Limb (tissue), 2 donors: ENCODE measurements around the gene DEFB123.
A peak's percentile ranks its signal among the peaks of the same experiment; 100 is the strongest.

Experiments
- DNase-seq, 2 donors: peaks; one replicate each; pipeline ENCODE4 v3.0.0-alpha.2; 2016; ENCODE audit errors: extremely low spot score in 2 of 2

Gene DEFB123

DNA sequence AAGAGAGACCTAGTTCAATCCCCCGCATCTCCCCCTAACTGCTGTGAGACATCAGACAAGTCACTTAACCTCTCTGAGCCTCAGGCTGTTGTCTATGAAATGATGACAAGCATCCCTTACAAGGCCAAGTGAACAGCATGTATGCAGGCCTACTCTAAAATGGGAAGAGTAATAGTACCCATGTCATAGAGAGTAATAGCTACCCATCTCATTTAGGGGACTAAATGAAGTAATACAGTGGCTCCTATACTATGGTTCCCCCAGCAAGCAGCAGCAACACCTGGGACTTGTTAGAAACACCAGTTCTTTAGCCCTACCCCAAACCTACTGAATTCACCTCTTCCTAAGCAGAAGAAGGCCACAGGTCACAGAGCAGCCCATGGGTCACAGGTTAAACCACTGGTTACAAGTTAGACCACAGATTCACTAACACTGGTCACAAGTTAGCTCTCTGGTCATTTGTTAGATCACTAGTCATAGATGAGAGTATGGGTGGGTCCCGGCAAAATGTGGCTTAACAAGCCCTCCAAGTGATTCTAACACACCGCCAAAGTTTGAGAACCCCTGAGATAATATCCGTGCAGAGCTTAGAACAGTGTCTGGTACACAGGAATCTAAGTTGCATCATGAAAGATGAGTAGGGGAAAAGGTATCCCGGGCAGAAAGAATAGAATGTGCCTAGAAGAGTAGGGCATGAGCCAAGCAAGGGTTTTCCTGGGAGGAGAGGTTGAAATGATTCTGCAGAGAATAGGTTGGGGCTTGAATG is 33.1 kb downstream of the DEFB123 start:
- no peak for DNase-seq

DNA sequence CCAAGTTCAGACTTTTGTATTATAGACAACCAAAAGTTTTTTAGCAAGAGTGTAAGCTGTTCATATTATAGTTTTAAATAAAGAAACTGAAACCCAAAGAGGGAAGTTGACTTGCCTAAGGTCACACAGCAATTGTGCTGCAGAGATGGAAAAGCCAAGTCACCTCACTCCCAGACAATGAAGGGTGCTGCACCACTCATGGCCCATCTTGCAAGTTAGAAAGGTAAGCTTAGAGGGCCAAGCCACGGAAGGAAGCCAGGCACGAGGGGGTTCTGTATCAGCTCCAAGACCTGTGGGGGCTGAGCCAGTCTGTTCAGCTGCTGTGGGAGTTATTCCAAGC is 33.6 kb downstream of the DEFB123 start:
- DNase-seq = no peak

DNA sequence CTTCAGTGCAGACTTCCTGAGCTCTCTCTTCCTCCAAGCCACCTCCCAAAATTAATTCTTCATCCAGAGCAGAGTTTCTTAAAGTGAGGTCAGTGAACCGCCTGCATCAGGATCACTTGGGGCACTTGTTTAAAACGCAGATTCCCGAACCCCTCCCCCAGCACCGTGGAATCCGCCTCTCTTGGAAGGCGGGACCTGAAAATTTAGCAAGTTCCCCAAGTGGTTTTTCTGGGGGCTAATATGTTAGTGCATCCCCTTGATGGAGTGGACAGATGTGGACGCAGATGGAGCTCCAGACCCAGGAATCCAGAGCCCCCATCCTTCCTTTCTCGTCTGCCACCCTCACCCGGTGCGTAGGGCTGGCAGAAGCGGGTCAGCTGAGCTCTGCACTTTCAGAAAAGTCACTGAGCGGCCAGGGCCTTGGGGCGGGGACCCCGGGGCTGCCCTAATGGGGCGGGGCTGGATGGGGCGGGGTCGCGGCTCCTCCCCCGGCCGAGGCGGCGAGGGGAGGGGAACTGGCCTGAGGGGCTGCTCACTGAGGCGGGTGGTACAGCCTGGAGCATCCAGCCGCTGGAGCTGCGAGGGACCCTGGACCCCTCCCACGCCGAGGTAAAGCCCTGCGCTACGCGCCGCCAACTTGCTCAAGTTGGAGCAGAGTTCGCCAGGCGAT is 34.5 kb downstream of the DEFB123 start, which contains the start of the genes DEFB124 and REM1:
DEFB124 (minus strand) TSS at position 370 of the 670 bp plus-strand sequence. CDS start 2,114 bp downstream, outside the sequence.
REM1 (plus strand) TSS at position 531 of the 670 bp plus-strand sequence. CDS start 1,158 bp downstream, outside the sequence.
- DNase-seq = no peak

DNA sequence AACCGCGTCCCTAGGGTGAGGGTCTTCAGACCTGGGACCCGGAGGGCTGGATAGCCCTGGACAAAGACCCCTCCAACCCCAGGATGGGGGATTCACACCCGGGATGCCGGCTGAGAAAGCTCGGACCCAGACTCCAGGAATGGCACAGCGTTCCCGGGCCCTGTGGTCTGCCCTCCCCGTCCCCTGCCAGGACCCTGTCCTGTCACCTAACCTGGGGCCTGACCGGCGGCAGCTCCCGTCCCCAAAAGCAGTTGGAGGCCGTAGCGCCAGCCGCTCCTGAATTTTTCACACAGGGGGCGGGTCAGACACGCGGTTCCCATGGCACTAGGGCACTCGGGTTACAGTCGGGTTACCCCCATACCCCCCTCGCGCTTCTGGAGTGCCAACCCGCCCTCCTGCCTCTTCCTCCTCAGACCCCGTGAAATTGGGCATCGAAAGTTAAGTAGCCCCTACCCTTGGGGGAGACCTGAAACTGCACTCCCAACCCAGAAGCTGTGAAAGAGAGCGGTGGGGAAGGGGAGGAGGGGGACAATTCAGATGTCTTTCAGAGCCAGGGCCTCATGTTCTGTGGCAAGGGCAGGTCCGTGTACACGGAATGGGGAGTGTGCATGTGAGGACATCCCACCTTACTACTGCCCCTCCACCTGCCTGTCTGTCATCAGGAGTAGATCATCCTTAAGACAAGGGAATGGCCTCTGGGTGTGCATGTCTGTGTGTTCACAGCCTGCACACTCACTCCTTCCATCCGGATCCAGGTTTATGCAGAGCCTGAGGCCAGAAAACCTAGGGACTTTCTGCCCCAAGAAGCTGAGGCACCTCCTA is 35.3 kb downstream of the DEFB123 start:
- DNase-seq = no peak

DNA sequence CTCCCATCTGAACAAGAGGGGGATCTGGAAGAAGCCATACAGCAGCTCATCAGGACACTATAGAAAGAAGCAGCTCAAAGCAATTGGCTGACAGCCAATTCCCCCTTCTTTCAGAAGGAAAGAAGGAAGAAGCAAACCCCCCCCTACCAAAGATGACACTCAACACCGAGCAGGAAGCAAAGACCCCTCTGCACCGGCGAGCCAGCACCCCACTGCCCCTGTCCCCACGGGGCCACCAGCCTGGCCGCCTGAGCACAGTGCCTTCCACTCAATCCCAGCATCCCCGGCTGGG is 35.8 kb downstream of the DEFB123 start:
- DNase-seq = no peak

DNA sequence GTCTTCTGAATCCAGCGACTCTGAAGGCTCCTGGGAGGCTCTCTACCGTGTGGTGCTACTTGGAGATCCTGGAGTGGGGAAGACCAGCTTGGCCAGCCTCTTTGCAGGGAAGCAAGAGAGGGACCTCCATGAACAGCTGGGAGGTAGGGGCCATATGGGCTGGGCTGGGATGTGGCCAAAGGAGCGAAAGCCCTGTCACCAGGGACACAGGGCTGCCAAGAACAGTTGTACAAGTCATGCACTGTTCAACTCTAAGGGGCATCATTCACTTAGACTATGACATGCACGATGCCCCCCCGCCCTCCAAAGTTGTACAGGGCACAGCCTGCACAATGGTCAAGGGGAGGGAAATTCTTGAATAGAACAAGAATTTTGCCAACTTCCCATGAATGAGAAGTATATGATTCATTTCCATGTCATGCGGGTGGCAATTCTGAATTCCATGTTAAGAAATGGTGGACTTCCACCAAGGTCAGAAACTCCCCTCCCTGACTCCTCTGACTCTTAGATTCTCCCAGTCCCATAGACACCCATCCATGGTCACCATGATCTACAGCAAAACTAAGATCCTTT is 36.3 kb downstream of the DEFB123 start:
- DNase-seq = no peak

DNA sequence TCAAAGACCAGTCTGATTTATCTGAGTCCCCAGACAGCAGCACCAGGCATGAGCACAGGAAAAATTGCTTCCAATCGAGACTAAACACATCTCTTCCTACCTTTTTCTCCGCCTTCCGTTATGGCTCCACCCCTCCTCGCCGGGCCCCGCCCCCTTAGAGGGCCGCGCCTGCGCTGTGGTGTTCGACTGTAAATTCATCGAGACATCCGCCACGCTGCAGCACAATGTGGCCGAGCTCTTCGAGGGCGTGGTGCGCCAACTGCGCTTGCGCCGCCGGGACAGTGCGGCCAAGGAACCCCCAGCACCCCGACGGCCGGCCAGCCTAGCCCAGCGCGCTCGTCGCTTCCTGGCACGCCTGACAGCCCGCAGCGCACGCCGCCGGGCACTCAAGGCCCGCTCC is 43.6 kb downstream of the DEFB123 start:
- DNase-seq = peak; percentile 34 to 64

DNA sequence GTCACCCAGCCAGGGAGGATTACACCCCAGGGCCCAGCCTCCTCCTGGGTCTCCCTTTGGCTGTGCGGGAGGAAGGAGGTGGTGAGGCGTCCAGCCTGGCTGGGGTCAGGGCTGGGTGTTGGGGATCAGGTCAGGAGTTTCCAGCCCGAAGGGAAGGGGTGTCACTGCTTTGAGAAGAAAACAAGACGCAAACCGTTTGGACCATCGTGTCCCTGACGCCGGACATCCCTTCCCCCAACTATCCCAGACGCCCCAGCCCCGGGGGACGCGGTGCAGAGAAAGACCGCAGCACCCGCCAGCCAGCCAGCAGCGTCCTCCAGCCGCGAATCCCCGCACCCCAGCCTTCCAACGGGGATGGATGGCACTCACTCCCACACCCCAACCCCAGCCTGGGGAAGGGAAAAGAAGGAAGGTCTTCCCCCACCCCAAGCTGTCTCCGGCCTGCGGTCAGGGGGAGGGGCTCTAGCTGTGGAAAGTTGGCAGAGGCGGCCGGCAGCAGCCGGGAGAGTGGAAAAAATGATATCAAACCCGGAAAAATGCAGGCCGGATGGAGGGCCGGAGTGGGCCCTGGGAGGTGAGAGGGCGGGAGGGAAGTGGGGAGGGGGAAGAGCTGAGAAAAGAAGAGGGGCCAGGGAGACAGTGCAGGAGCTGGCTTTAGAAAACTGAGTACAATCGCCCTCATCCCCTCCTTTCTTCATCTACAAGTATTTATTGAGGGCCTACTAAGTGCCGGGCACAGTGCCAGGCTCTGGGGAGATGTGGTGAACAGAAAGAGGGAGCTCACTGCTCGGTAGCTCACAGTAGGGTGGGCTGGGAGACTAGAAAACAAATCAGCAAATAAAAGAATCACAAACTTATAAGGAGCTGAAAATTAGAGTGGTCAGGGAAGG is 45.3 kb downstream of the DEFB123 start:
- DNase-seq = peak; percentile 75 to 87

DNA sequence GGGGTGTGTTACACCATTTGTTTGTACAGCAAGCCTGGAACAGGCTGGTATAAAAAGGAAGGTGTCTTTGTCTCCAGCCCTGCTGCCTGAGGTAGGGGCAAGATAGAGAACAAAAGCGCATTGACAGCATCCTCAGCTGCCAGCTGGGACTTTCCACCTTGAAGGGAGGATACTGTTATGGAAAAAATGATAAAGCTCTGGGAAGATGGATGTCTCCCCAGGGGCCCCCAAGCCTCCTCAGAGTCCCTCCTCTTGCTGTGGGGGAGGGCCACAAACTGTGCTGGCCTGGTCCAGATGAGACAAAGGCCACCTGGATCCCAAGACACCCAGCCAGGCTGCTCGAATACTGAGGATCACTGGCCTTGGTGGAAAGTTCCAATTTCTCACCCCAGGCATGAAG is 47.7 kb downstream of the DEFB123 start:
- no peak for DNase-seq

DNA sequence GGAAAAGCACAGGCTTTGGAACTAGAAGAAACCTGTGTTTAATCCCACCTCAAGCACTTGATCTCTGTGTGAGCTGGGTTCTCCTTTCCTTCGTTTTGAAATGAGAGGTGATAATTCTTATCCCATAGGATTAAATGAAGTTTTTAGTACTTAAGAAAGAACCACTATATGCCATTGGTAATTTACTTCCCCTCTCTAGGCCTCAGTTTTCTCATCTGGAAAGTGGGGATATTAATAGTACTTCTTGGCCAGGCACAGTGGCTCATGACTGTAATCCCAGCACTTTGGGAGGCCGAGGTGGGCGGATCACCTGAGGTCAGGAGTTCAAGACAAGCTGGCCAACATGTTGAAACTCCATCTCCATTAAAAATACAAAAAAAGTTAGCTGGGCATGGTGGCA is 48.7 kb downstream of the DEFB123 start:
- DNase-seq = no peak

DNA sequence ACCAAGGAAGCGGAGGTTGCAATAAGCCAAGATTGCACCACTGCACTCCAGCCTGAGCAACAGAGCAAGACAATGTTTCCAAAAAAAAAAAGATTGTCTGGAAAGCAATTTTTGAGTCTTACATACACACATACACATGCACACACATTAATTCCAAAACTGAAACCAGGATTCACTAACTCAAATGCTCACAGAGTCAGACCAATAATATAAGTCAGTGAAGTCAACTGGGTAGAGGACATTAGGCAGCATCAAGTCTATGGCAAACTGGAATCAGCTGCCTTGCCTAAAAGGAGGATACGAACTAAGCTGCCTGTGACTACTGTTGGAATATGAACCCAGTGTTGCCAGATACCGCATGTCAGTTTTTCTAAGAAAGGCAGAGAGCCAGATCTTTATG is 50.3 kb downstream of the DEFB123 start:
- no peak for DNase-seq

DNA sequence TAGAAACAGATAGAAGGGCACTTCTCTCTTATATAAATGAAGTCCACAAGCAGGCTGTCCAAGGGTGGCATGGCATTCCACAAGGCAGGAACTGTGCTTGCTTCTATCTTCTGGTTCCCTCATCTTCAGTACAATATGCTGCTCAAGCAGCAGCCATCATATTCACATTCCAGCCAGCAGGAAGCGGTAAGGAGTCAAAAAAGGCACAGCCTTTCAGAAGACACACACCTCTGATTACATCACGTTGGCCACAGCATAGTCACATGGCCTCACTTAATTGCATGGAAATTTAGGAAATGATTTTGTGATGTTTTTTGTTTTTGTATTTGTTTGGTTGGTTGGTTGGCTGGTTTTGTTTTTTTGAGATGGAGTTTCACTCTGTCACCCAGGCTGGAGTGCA is 53.7 kb downstream of the DEFB123 start:
- no peak for DNase-seq

DNA sequence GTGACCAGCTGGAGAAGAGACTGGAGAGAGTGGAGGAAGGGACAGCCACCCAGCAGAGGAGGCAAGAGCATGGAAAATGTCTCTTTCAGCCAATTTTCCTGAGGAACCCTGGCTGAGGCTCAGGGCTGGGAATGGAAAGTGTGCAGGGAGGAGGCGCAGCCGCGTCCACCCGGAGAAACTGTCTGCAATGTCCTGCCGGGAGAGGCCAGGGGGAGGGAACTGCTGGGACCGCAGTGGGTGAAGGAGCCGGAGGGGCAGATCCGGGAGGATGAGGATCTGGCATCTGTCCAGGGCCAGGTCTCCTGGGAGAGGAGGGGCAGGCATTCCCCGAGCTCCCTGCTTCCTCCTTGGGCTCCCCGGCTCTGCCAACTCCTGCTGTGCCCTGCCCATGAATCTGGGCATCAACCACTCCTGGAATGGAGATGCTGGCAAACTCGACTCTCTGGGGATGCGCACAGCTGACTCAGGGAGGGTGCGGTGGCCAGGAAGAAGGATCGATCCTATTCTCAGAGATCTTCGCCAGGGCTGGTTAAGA is 56.4 kb downstream of the DEFB123 start:
- DNase-seq = peak; percentile 50 to 75

DNA sequence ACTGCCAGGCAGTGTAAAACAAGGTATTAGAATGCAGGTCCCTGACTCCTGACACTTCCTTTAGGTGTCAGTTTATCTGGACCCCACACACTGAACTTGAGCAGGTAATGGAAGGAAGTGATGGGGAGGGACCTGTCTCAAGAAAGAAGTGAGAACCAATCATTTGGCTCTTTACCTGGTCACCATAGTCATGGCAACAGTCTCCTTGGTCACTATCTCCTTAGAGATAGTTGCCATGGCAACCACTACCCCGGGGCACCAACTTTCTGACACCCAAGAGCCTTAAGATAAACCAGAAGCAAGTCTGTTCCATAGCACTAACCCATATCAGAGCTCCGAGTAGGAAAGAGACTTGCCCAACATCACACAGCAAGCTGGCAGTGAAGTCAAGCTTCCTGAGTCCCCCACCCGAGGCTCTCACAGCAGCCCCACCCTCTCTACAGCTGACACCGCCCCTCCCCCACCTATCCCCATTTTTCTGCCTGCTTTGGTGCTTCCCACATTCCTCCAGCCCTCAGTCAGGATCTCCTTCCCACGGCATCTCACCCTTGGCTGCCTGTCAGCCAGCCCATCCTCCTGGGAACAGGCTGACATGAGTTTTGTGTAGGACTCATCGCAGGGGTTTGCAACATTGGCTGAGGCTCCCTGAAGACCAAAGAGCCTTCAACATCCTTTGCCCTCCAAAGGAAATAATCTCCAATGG is 57.6 kb downstream of the DEFB123 start:
- no peak for DNase-seq
